ENCODE data around the gene CCDC97.
A peak's percentile ranks its signal among the peaks of the same experiment; 100 is the strongest.

The CCDC97 gene

DNA sequence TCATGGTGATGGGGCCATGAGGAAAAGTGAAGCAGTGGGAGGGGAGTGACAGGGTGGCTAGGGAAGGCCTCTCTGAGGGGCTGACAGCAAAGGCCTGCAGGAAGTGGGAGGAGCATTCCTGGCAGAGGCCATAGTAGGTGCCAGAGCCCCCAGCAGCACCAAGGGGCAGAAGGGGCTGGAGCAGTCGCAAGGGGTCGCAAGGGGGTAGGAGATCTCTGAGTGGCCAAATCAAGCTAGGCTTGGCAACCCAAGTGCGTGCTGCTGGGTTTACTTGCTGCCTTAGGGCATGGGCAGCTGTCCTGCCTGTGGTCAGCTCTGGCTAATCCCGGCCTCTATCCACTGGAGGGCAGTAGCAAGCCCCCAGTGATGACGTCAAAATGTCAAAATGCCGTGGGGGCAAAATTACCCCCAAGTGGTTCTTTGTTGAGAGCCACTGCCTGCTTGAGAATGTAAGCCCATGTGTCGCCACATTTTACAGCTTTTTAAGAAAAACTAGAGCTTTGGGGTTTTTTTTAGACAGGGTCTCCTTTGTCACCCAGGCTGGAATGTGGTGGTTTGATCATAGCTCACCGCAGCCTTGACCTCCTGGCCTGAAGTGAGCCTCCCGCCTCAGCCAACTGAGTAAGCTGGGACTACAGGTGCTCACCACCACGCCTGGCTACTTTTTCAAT, 11.8 kb downstream of the CCDC97 start:
- DNase-seq, result no peak

DNA sequence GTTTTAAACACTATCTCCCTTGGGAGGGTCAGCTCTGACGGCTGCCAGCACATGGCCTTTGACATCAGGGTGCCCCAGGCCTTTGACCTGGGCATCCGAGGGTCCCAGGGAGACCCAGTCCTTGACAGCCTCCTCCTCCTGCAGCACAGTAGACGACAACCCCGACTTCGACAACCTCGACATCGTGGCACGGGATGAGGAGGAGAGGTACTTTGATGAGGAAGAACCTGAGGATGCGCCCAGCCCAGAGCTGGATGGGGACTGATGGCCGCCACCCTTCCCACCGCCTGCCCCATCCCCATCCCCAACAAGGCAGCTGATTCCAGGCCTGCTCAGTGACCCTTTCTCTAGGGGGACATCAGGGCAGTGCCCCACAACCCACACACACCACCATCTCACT, 12.5 kb downstream of the CCDC97 start:
- no peak for DNase-seq

DNA sequence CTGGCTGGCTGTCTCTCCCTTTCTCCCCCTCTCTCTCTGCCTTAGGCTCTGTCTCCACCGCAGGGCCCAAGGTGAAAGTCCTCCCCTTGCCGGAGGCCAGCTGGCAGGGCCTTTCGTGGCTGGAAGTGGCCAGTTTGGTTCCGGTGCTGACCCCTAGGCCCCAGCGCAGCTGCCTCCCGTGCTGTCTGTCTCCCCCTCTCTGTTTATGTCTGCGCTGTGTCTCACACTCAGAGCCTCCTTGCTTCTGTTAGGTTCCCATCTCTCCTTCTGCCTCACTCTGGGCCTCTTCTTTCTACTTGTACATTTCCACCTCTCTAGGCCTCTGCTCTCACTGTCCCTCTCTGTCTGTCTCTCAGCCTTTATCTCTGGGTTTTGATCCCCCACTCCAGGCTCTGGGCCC, 13.1 kb downstream of the CCDC97 start:
- DNase-seq, result no peak

DNA sequence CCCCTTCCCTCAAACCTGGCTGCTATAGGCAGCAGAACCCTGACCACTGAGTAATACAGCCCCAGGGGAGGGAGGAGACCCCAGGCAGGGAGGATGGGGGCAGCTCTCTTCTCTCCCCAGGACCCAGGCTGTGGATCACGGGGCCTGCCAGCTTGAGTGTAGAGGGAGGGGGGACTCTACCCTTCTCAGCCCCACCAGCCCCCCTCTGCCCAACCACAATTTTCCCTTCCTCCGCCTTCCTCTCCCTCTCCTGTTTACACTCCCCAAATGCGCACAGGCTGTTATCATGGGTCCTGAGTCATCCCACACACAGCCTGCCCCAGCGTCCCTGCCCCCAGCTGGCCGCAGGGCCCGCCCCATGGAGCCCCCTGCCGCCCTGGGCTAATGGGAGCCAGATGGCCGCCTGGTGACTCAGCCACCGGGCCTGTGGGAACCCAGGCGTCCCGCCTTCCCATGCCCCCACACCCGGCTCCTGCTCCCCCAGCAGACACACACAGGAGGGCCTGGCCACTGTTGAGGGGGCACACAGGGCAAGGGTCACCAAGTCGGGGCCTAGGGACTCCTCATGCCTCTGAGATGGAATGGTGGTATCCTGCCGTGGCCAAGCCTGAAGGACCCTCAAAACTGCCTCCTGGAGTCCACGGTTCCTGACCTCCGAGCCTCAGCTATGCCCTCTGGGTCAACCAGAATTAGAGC, 13.6 kb downstream of the CCDC97 start:
- no peak for DNase-seq

DNA sequence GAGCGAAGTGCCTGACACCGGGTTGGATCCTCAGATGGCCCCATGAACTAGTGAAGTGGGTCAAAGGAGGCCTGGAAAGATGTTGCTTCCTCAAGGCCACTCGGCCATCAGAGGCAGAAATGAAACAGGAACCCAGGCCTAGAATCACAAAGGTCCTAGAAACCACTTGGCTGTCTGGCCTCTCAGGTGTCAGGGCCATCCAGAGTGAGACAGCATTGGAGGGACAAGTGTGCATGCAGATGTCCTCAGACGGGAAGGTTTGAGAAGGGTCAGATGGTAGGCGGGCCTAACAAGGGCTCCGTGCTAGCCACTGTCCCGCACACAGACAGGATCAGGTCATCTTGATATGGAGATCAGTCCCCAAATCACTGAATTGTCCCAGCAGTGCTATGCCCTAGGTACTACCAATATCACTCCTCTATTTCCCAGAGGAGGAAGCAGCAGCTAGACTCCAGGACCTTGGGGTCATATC, 14.3 kb downstream of the CCDC97 start:
- DNase-seq, result no peak

DNA sequence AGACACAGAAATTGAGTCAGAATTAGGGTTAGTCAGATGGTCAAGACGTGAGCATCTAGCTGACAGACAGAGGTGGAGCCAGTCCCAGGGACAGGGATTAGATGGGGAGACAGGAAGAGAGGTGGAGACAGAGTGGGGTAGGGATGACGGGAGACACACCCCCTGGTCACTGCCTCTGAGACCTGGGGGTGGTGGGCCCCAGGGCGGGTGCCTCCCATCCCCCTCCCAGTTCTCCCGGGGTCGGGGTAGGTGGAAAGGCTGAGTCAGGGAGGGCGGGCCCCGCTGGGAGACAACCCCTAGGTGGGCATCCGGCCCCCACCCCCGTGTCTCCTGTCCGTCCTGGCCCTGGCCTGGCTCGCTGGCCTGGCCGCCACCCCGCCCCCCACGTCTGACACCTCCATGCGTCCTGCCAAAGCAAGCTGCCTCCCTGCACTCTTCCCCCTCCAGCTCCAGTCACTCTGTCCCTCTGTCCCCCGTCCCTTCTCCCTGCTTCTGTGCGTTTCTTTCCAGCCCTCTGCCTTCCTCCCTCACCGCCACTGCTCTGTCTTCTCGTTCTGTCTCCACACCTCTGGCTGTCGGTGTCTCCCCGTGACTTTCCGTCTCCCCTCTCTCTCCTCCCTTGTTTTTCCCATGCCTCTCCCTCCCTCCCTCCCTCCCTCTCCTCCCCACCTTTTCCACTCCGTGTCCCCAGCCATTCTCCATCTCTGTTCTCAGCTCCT, 15.1 kb downstream of the CCDC97 start:
- DNase-seq, result no peak

DNA sequence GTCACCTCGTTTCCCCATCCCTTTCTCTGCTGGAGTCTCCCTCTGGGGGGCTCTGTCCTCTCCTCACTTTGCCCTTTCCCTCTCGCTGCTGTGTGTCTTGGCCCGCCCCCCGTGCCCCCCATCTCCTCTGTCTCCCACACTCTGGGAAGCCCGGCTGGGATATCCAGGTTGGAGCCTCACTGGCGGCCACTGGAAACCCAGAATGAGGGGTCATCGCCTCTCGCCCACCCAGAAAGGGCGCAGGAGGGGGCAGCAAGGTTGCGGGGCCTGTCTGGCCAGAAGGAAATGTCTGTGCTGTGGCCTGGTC, 15.6 kb downstream of the CCDC97 start:
- DNase-seq, result no peak

DNA sequence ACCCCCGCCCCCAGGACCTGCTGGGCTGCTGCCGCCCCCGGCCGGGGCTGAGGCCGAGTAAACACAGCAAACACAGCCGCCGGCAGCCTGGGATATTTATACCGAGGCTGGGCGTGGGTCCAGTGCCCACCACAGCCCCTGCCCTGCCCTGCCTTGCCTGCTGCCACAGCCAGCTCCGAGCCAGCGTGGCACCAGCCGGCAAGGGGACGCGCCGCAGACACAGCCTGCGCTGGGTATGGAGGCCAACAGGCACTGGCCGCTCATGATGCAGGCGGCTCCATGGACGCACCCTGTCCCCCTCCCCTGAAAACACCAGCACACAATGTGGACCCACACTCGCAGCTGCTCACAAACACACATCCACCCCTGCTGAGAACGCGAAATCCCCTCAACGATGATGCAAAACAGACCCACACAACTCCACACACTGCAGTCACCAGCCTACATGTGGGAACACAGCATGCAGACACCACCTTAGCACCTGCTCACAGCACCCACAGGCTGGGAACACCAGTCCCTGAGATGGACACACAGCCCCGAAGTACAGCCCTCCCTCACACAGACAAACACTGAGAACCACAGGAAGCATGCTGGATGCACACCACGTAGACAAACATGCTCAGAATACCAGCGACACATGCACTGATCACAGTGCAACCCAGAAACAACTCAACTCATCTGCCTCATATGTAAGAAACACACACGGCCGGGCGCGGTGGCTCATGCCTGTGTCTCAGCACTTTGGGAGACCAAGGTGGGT, 16.2 kb downstream of the CCDC97 start:
- DNase-seq, result no peak

DNA sequence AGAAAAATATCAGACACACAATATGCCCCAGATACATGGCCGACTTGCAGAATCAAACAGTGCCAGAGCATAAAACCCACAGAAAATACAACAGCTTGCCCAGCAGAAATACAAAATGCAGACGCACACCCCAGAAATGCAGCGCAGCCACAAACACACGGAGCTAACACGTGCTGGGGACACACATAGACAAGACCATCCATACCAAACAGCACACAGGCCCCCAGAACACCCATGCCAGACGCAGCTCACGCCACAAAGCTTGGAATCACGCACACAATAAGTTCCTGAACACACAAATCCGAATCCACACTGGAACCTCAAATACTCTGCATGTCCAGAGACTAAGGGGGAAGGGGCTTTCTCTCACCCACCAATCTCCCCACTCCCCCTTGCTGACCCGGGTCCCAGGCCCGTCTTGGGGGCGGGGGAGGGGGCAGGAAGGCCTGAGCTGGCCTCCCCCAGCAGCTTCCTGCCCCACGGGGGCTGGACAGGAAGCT, 17.2 kb downstream of the CCDC97 start:
- DNase-seq, result no peak

DNA sequence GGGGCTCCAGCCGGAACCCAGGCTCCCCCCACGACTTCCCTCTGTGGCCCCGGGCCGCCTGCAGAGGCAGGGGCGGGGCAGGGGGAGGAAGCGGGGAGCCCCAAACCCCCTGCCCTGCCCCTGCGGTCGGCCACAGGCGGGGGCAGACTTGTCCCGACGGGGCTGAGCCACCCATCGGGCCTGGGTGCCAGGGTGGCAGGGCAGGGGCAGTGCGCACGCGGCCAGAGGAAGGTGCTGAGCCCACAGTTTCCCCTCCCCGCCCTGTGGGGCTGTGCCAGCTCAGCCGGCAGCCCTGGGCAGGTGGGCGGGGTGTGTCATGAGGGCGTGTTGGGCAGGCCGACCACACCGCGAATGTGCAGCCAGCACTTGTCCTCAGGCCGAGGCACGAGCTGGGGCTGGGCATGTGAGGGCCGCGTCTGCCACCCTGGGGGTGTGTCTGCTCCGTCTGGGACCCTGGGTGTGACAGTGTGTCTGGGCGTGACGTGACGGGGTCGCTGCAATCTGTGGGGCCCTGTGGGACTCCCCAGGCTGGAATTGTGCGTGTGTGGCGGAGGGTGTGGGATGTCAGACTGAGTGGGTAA, 17.7 kb downstream of the CCDC97 start:
- peak; percentile 60 for DNase-seq

DNA sequence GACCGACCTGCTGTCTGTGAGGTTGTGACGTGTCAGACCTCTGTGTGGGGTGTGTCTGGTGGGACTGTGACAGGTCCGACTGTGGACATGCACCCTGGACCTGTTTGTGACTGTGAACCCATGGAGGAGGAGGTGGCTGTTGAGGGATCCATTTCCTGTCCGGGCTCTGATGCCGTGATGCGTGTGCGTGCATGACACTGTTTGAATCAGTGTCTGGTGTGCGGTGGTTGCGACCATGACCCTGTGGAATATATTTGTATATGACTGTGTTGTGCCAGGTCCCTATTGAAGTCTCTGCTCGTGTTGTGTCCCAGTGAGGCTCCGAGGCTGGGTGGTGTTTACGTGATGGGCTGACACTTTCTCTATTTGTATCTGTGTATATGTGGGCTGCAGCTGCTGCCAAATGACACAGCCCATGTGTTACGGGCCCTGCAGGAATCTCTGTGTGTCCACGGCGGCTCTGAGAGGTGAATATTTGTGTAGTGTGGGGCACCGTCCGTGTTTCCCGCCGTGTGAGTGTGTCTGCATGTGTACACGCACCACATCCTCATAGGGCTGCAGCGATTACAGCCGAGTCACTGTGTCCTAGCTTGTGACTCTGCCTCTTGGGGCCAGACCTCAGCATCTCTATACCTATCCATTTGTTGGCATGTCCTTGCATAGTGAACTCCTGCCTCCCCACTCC, 18.3 kb downstream of the CCDC97 start:
- DNase-seq, result no peak

DNA sequence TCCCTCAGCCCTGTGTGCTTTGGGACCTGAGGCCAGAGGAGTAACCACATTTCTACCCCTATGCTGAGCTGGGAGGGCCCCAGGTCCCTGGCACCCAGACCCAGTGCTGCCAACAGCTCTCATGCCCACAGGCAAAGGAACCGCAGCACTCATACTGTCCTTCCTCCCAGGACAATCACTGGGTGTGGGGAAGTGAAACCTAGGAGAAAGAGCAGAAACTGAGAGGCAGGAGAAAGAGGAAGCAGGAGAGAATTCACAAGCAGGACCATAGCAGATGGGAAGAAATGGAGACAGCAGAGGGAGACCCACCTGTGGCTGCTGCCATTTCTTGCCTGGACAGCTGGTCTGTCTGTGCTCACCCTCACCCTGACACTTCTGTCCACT, 18.9 kb downstream of the CCDC97 start:
- DNase-seq, result no peak

DNA sequence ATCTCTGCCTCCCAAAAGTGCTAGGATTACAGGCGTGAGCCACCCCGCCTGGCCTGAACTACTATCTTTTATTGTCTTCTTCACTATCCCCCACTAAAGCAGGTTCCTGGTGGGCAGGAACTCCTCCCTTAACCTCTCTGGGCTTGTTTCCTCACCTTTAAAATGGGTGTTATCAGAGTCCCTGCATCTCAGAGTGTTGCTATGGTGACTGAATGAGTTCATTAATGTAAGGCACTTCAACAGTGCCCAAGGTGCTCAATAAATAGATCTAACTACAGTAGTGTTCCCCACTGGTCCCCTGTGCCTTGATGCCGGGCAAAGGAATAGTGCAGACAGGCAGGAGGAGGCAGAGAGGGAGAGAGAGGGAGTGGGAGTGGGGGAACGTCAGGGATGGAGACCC, 20.5 kb downstream of the CCDC97 start:
- DNase-seq, result no peak

DNA sequence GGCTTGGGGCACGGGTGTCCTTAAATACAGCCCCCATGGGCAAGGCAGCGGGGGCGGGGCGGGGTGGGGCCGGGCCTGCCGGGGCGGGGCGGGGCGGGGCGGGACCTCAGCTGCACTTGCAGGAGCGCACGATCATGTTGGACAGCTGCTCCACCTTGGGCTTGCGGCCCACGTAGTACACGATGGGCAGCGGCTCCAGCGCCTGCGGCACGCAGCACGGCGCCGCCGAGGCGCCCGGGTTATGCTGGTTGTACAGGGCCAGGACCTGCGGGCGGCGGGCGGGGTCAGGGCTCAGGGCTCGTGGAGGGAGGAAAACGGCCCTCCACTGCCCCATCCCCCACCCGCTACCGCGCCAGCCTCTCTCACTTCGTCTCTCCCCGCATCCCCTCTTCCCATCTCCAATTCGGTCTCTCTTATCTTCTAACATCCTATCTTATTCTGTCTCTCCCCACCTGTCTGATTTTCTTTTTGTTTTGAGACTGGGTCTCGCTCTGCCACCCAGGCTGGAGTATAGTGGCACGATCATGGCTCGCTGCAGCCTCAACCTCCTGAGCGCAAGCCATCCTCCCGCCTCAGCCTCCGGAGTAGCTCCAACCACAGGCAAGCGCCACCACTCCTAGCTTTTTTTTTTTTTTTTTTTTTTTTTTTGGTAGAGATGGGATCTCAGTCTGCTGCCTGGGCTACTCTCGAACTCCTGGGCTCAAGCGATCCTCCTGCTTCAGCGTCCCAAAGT, 21.1 kb downstream of the CCDC97 start:
- no peak for DNase-seq

DNA sequence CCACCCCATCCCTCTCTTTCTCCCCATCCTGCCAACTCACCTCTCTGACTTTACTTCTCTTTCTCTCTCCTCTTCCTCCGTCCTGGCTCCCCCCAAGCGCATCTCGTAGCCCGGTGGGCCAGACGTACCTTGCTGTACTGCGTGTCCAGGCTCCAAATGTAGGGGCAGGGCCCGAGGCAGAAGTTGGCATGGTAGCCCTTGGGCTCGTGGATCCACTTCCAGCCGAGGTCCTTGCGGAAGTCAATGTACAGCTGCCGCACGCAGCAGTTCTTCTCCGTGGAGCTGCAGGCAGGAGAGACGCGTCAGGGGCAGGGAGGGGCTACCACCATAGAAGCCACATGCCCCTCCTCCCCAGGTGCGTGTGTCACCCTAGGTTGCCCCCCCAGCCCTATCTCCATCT, 22.0 kb downstream of the CCDC97 start:
- DNase-seq, result no peak

DNA sequence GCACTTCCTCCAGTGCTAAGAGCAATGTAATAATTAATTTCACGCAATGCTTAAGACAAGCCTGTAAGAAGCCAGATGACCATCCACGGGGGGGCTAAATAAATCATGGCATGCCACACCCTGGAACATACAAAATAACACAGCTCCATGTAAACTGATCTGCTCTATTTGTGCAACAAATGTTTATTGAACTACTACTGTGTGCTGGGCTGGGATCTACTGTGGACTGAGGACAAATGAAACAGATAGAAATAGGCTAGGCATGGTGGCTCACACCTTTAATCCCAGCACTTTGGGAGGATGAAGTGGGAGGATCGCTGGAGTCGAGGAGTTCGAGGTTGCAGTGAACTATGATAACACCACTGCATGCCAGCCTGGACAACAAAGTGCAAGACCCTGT, 22.5 kb downstream of the CCDC97 start:
- no peak for DNase-seq

DNA sequence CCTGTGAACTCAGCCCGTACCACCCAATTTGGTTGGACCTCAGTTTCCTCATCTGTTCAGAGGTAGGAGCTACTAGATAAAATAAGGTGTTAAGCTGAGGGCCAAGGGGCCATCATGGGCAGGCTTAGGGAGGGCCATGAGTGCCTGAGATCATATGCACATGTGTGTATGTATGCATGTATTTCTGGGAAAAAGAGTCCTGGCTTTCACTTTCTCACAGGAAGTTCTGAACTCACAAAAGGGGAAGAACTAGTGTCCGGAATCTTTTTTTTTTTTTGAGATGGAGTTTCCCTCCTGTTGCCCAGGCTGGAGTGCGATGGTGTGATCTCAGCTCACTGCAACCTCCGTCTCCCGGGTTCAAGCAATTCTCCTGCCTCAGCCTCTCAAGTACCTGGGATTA, 24.8 kb downstream of the CCDC97 start:
- no peak for DNase-seq

DNA sequence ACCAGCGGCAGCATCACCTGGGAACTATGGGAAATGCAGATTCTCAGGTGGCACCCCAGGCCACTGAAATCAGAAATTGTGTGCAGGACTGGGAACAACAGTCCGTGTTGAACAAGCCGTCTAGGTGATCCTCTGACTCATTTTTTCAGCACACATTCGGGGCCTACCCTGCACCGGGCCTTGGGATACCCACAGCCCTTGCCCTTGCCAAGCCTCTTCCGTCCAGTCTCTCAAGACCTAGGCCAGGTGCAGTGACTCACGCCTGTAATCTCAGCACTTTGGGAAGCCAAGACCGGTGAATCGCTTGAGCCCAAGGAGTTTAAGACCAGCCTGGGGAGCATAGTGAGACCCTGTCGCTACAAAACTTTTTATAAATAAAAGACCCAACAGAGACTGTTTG, 25.5 kb downstream of the CCDC97 start:
- DNase-seq, result no peak

DNA sequence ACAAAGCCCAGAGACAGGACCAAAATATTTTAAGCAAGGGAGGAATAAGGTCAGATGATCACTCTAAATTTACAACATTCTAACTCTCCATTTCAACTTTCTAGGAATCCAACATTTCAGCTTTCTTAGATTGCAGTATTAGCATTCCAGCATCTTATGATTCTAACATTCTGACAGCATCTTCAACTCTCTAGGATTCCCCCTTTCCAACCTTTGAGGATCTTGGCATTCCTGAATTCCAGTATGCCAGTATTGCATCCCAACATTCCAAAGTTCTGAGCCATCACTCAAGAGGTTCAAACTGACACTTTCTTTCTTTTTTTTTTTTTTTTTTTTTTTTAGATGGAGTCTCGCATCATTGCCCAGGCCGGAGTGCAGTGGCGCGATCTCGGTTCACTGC, 30.0 kb downstream of the CCDC97 start:
- no peak for DNase-seq

DNA sequence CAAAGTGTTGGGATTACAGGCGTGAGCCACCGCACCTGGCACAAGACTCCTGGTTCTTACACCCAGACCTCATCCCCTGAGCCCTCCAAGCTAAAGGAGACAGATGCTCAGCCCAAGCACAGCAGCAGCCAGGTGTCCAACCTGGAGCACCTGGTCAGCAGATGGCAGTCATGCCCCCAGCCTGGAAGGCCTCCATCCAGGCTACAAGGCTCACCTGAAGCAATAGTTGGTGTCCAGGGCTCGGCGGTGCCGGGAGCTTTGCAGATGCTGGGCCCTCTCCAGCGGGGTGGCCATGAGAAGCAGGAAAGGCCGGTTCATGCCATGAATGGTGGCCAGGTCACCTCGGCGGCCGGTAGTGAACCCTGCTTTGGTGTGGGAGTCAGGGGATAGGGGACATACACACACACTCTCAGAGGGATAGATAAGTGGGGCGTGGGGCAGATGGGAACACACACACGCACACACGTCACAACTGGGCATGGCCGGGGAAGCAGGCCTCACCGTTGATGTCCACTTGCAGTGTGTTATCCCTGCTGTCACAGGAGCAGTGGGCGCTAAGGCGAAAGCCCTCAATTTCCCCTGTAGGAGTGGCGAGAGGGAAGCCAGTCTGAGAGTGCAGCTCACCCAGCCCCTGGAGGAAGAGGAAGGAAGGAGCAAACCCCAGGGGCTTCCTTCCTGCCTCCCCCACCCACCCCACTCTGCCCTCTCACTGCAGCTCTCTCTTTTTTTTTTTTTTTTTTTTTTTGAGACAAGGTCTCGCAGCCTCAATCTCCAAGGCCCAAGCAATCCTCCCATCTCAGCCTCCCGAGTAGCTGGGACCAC, 31.9 kb downstream of the CCDC97 start:
- no peak for DNase-seq

DNA sequence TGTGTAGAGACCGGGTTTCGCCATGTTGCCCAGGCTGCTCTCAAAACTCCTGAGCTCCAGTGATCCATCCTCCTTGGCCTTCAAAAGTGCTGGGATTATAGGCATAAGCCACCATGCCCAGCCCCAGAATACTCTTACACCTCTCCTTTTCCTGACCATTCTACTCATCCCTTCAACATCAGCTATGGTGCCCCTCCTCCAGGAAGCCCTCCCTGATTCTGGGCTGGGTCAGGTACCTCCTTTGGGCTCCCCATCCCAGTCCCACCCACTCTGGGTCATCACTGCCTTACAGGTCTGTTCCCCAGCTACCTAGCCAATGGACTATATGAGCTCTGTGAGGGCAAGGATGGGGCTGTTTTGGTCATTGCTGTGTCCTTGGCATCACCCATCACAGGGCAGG, 34.2 kb downstream of the CCDC97 start:
- no peak for DNase-seq
